ENCODE data around the gene AATK. TPM values are rescaled to one million over a fixed set of nuclear protein-coding genes. Genes with fewer than 3 reads are reported as not detected.

The AATK gene
- total and polyA plus RNA-seq, 9 of the 15 experiments (the other 6 are each of a cell fraction or from before 2014, with no cell fraction given), result 0.11 to 0.55 (median 0.38) TPM; not detected in 5

DNA sequence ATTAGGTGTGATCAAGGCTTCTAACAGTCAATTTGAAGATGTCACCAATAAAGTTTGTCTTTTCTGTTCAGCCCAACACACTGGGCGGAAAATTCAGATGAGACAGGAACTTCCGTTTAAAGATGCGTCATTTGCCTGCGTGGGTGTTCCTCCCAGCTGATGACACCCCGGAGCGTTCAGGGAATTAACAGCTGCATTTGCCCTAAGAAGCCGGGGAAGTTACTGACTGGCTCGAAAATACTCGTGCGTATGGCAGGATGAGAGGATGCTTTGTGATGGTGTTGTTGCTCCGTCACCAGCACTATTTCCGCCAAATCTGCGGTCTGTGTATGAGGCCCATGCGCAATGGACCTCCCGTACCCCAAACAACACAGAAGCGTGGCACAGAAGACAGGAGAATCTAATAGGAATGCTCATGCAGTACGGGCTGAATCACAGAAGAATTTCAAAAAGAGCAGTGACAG is 12.6 kb downstream of the AATK start (continued):
- TF ChIP-seq ZNF318 (IDR thresholded peaks at IDR 0.05; ENCODE audit: borderline replicate concordance in 1 of 2, low read depth in 1 of 2) (peak in 1 of 2 experiments; percentile 92; a peak in 2 of 4 replicates), ELF2 (CRISPR knock-in tag; IDR thresholded peaks at IDR 0.05) (no peak), POLR2H (tag; IDR thresholded peaks at IDR 0.05; ENCODE audit: low read depth) (no peak), CBX8 (IDR thresholded peaks at IDR 0.05; ENCODE audit: borderline replicate concordance, extremely low read depth, low read depth, low read length, poor library complexity, severe bottlenecking) (no peak), SPI1 (IDR thresholded peaks at IDR 0.05; ENCODE audit: borderline replicate concordance, low read depth, low read length) (peak; percentile 39; the same call in 1 of the 2 replicates), XRCC5 (IDR thresholded peaks at IDR 0.05; ENCODE audit: low read depth, low read length) (no peak), MIER1 (IDR thresholded peaks at IDR 0.05; ENCODE audit: low read depth) (no peak), NR4A1 (CRISPR knock-in tag; IDR thresholded peaks at IDR 0.05) (no peak), NR4A1 (tag; IDR thresholded peaks at IDR 0.05) (no peak), ZNF212 (CRISPR knock-in tag; IDR thresholded peaks at IDR 0.05) (no peak), NBN (IDR thresholded peaks at IDR 0.05; ENCODE audit: low read depth) (no peak)
- TF ChIP-seq, protein P1, sequence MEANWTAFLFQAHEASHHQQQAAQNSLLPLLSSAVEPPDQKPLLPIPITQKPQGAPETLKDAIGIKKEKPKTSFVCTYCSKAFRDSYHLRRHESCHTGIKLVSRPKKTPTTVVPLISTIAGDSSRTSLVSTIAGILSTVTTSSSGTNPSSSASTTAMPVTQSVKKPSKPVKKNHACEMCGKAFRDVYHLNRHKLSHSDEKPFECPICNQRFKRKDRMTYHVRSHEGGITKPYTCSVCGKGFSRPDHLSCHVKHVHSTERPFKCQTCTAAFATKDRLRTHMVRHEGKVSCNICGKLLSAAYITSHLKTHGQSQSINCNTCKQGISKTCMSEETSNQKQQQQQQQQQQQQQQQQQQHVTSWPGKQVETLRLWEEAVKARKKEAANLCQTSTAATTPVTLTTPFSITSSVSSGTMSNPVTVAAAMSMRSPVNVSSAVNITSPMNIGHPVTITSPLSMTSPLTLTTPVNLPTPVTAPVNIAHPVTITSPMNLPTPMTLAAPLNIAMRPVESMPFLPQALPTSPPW (CRISPR knock-in tag; IDR thresholded peaks at IDR 0.05), result 0 out of 2 replicates have a peak, but pooled peaks have one; percentile 27
- TF ChIP-seq, protein P2, sequence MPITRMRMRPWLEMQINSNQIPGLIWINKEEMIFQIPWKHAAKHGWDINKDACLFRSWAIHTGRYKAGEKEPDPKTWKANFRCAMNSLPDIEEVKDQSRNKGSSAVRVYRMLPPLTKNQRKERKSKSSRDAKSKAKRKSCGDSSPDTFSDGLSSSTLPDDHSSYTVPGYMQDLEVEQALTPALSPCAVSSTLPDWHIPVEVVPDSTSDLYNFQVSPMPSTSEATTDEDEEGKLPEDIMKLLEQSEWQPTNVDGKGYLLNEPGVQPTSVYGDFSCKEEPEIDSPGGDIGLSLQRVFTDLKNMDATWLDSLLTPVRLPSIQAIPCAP (CRISPR knock-in tag; IDR thresholded peaks at IDR 0.05; ENCODE audit: borderline replicate concordance), result no peak
- TF ChIP-seq, protein P3, sequence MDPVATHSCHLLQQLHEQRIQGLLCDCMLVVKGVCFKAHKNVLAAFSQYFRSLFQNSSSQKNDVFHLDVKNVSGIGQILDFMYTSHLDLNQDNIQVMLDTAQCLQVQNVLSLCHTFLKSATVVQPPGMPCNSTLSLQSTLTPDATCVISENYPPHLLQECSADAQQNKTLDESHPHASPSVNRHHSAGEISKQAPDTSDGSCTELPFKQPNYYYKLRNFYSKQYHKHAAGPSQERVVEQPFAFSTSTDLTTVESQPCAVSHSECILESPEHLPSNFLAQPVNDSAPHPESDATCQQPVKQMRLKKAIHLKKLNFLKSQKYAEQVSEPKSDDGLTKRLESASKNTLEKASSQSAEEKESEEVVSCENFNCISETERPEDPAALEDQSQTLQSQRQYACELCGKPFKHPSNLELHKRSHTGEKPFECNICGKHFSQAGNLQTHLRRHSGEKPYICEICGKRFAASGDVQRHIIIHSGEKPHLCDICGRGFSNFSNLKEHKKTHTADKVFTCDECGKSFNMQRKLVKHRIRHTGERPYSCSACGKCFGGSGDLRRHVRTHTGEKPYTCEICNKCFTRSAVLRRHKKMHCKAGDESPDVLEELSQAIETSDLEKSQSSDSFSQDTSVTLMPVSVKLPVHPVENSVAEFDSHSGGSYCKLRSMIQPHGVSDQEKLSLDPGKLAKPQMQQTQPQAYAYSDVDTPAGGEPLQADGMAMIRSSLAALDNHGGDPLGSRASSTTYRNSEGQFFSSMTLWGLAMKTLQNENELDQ (CRISPR knock-in tag; IDR thresholded peaks at IDR 0.05; ENCODE audit: borderline replicate concordance), result no peak
